ENCODE results near the gene LRRC23. TPM values are rescaled to one million over a fixed set of nuclear protein-coding genes. Genes with fewer than 3 reads are reported as not detected.

LRRC23 gene
- total RNA-seq, 1 experiment from 2014 or later, result 8.0 TPM

DNA sequence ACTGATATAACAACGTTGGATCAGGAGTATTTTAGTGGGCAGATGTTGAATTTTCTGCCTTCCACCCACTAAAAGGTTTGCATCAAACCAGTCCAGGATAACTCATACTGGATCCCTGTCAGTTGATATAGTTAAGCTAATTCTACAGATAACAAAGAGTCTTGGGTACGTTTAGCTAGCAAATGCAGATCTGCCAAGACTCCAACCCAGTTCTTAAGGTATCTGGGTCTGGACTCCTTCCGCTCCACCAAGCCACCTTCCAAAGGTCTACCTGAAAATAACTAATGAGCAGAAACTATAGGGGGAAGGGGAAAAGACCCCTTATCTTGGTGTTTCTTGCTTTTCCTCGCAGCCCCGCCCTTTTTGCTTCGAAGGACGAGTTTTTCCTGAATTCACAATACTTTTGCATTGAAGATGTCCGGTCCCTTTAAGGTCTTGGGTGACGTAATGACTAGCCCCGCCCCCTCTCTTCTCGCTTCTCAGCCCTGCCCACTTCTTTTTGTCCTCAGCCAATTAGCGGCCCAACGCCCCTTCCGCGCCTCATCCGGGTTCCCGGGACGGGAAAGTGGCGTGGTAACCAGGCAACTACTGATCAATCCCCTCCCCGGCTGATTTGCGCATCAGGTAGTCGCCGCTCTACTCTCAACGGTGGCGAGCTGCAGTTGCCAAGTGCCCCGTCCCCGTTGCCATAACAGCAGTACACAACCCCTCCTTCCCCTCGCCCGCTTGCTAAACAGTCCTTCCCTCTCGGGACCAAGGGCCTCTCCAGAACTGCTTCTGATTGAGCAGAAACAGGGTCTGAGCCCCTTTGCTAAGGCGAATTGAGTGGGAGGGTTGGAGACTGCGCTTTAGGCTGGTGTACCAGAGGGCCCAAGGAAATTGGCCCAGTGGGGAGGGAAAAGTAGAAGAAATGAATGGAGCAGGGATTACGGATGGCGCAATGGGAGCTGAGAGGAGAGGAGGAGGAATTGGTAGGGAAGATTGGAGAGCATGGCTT is at the start of gene LRRC23 (continued):
- peak; percentile 51 for TF ChIP-seq EGR1 (IDR thresholded peaks at IDR 0.05; ENCODE audit: low read depth)

DNA sequence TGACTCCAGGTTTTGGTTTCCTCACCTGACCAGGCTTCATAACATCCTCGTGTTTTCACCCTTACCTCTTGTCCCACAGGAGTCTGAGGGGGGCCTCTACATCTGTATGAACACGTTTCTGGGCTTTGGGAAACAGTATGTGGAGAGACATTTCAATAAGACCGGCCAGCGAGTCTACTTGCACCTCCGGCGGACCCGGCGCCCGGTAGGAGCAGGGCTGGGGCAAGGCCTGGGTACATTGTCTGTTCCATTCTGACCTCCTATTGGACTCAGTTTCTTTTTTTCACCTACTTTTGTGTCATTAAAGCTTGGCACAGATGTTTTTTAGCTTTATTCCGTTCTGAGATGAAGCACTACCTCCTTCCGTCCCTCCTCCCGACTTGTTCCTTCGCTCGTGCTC is 49.3 kb upstream of the LRRC23 start:
- Histone ChIP-seq H3K4me3 (replicated peaks in 1 of 2; ENCODE audit: low read depth in 1 of 2, low read length in 2 of 2) (no peak overlapping the region), H3K4me1 (ENCODE audit: control insufficient read depth in 1 of 2, insufficient read depth in 2 of 2, low read length in 2 of 2) (peaks cover 11 to 23% of the 10 kb centered on the region in 2 experiments), H3K27me3 (ENCODE audit: insufficient read depth, low read length) (no peaks in the 10 kb centered on the region), H4K20me1 (ENCODE audit: insufficient read depth) (no peaks in the 10 kb centered on the region), H3K79me2 (ENCODE audit: insufficient read depth, low read length) (peaks cover 37% of the 10 kb centered on the region), H3K27ac (ENCODE audit: low read depth, low read length) (no peak overlapping the region), H3K9ac (ENCODE audit: low read length) (no peak overlapping the region), H3K36me3 (ENCODE audit: control insufficient read depth in 1 of 2, insufficient read depth in 2 of 2, low read length in 2 of 2) (peaks cover 34 to 48% of the 10 kb centered on the region in 2 experiments; a peak in 3 of 4 replicates), H2AFZ (ENCODE audit: low read depth, low read length, poor library complexity, severe bottlenecking) (no peak overlapping the region), H3K9me2 (ENCODE audit: insufficient read depth) (no peaks in the 10 kb centered on the region), H3K4me2 (ENCODE audit: low read length) (no peak overlapping the region), H3K9me3 (ENCODE audit: control insufficient read depth in 1 of 2, insufficient read depth in 1 of 2, low read depth in 1 of 2, low read length in 2 of 2) (no peaks in the 10 kb centered on the region)
- RAD21 ChIA-PET (ENCODE audit: low non-redundant PET in 1 of 2, low total read pairs in 2 of 2, uncharacterized antibody in 2 of 2, unreplicated experiment in 2 of 2), result no interaction called here
- ATAC-seq (no peak), DNase-seq (ENCODE audit: low read depth, low spot score) (no peak)
- intact Hi-C loops (cut with micrococcal nuclease), result no loop called here
- BruUV-seq (replicated peaks), result no TSS peak
- CTCF ChIA-PET, result no interaction called here
- POLR2A ChIA-PET, result interaction anchor here (8.9 kb wide), 1 partner anchor 14 kb away, joined by 186 read pairs; the partner anchor contains the start of genes SPSB2 and TPI1
- TF ChIP-seq CBX3 (IDR thresholded peaks at IDR 0.05; ENCODE audit: low read depth), result no peak
- no peak for TF ChIP-seq ELF1 (IDR thresholded peaks at IDR 0.05; ENCODE audit: borderline replicate concordance, low read depth)
- TF ChIP-seq EZH2 (IDR thresholded peaks at IDR 0.05), result no peak
- TF ChIP-seq, protein P1, sequence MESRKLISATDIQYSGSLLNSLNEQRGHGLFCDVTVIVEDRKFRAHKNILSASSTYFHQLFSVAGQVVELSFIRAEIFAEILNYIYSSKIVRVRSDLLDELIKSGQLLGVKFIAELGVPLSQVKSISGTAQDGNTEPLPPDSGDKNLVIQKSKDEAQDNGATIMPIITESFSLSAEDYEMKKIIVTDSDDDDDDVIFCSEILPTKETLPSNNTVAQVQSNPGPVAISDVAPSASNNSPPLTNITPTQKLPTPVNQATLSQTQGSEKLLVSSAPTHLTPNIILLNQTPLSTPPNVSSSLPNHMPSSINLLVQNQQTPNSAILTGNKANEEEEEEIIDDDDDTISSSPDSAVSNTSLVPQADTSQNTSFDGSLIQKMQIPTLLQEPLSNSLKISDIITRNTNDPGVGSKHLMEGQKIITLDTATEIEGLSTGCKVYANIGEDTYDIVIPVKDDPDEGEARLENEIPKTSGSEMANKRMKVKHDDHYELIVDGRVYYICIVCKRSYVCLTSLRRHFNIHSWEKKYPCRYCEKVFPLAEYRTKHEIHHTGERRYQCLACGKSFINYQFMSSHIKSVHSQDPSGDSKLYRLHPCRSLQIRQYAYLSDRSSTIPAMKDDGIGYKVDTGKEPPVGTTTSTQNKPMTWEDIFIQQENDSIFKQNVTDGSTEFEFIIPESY (IDR thresholded peaks at IDR 0.05; ENCODE audit: extremely low read depth, insufficient replicate concordance, low read length), result no peak
- TF ChIP-seq POLR2A (IDR thresholded peaks at IDR 0.05; ENCODE audit: borderline replicate concordance, extremely low read depth, insufficient read depth, insufficient read length), result no peak
- no peak for TF ChIP-seq EZH2phosphoT487 (IDR thresholded peaks at IDR 0.05; ENCODE audit: borderline replicate concordance)
- TF ChIP-seq, protein P2, sequence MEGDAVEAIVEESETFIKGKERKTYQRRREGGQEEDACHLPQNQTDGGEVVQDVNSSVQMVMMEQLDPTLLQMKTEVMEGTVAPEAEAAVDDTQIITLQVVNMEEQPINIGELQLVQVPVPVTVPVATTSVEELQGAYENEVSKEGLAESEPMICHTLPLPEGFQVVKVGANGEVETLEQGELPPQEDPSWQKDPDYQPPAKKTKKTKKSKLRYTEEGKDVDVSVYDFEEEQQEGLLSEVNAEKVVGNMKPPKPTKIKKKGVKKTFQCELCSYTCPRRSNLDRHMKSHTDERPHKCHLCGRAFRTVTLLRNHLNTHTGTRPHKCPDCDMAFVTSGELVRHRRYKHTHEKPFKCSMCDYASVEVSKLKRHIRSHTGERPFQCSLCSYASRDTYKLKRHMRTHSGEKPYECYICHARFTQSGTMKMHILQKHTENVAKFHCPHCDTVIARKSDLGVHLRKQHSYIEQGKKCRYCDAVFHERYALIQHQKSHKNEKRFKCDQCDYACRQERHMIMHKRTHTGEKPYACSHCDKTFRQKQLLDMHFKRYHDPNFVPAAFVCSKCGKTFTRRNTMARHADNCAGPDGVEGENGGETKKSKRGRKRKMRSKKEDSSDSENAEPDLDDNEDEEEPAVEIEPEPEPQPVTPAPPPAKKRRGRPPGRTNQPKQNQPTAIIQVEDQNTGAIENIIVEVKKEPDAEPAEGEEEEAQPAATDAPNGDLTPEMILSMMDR (IDR thresholded peaks at IDR 0.05 in 2 of 3, conservative IDR thresholded peaks at IDR 0.05 in 1 of 3; ENCODE audit: borderline replicate concordance in 1 of 3, insufficient read depth in 1 of 3, low read depth in 2 of 3, low read length in 2 of 3), result no peak
- TF ChIP-seq, protein P3, sequence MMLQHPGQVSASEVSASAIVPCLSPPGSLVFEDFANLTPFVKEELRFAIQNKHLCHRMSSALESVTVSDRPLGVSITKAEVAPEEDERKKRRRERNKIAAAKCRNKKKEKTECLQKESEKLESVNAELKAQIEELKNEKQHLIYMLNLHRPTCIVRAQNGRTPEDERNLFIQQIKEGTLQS (IDR thresholded peaks at IDR 0.05), result no peak
- no peak for TF ChIP-seq EGR1 (IDR thresholded peaks at IDR 0.05; ENCODE audit: low read depth)
- no peak for TF ChIP-seq YY1 (IDR thresholded peaks at IDR 0.05; ENCODE audit: extremely low read depth, insufficient replicate concordance, low read depth, low read length)
- no peak for TF ChIP-seq SRF (IDR thresholded peaks at IDR 0.05; ENCODE audit: low read depth)
- no peak for TF ChIP-seq POLR2AphosphoS5 (IDR thresholded peaks at IDR 0.05; ENCODE audit: low read depth, low read length)
- no peak for TF ChIP-seq TCF7L2 (IDR thresholded peaks at IDR 0.05; ENCODE audit: borderline replicate concordance, extremely low read depth, insufficient read depth, insufficient read length)
- TF ChIP-seq SIN3A (IDR thresholded peaks at IDR 0.05; ENCODE audit: low read depth), result no peak
- no peak for TF ChIP-seq RAD21 (IDR thresholded peaks at IDR 0.05; ENCODE audit: low read depth)
- TF ChIP-seq SP1 (IDR thresholded peaks at IDR 0.05; ENCODE audit: low read depth), result no peak
- no peak for TF ChIP-seq FOSL1 (IDR thresholded peaks at IDR 0.05; ENCODE audit: low read depth)
- TF ChIP-seq, protein P4, sequence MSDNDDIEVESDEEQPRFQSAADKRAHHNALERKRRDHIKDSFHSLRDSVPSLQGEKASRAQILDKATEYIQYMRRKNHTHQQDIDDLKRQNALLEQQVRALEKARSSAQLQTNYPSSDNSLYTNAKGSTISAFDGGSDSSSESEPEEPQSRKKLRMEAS (IDR thresholded peaks at IDR 0.05), result no peak
- TF ChIP-seq JUND (IDR thresholded peaks at IDR 0.05), result no peak

All from HCT116 (cell line).